Fibroblast of mammary gland (primary cell): ENCODE data around the gene ADAM22.

ENCODE experiments used
- DNase-seq: peaks from one replicate; pipeline ENCODE4 v3.0.0-alpha.2; 2010; ENCODE audit warnings: low read depth
- H3K4me3 ChIP-seq: 2 replicates; pipeline ENCODE4 v1.5.1; 2011; ENCODE audit warnings: low read depth, mild to moderate bottlenecking, low read length, moderate library complexity; ENCODE audit not compliant: control insufficient read depth
- TF ChIP-seq, protein P1 (sequence below): conservative IDR thresholded peaks from 2 replicates; pipeline ENCODE4 v1.5.1; 2011; ENCODE audit warnings: low read depth, low read length, inconsistent platforms; ENCODE audit not compliant: control insufficient read depth, insufficient read depth

The ADAM22 gene

GRCh38 chr7:88229302-88229995 is 295.4 kb downstream of the ADAM22 start:
- no peak overlapping the region for H3K4me3 ChIP-seq
- no peak for DNase-seq
- TF ChIP-seq, protein P1, sequence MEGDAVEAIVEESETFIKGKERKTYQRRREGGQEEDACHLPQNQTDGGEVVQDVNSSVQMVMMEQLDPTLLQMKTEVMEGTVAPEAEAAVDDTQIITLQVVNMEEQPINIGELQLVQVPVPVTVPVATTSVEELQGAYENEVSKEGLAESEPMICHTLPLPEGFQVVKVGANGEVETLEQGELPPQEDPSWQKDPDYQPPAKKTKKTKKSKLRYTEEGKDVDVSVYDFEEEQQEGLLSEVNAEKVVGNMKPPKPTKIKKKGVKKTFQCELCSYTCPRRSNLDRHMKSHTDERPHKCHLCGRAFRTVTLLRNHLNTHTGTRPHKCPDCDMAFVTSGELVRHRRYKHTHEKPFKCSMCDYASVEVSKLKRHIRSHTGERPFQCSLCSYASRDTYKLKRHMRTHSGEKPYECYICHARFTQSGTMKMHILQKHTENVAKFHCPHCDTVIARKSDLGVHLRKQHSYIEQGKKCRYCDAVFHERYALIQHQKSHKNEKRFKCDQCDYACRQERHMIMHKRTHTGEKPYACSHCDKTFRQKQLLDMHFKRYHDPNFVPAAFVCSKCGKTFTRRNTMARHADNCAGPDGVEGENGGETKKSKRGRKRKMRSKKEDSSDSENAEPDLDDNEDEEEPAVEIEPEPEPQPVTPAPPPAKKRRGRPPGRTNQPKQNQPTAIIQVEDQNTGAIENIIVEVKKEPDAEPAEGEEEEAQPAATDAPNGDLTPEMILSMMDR = no peak

DNA sequence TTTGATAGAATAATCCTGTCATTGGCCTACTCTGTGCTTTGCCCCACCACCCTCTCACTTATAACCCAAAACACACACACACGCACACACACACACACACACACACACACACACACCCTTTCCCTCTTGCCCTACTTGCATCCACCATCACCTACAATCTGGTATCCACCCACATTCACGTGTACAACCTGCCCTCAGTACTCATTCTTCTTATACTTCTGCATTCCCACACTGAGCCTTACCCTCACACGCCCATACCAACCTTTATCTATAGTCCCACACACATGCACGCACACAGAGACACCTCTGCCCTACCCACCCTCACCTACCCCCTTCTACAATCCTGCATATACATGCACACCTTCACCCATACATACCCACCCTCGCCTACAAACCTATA is 296.6 kb downstream of the ADAM22 start:
- no peak overlapping the region for H3K4me3 ChIP-seq
- TF ChIP-seq, protein P1 = no peak
- no peak for DNase-seq

DNA sequence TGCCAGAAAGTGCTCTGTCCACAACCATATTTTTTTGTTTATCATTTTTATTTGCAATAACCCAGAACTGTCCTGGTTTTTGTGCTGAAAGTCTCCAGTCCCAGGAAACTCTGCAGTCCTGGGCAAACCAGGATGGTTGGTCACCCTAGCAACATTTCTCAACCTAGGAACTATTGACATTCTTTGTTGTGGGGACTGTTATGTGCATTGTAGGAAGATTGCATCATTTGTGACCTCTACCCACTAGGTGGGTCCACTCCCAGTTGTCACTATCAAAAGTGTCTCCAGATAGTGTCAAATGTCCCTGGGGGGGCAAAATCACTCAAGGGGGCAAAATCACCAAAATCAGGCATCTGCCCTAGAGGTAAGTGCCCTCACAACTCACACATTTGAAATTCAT is 299.8 kb downstream of the ADAM22 start:
- no peak overlapping the region for H3K4me3 ChIP-seq
- no peak for DNase-seq
- TF ChIP-seq, protein P1 = no peak

DNA sequence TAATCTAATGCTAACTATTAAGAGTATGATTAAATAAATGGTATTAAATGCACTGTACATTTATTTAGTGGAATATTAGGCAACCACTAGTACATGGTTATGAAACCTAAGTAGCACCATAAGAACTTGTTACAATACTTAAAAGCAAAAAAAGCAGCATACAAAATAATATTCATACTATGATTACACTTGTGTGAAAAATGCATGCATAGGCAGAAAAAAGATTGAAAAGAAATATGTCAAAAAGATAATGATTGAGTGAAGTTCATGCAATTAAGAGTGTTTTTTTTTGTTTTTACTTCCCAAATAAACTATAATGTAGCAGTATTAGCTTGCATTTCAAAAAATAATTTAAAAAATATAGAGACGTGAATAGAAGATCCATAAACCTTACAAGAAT is 305.8 kb downstream of the ADAM22 start:
- no peak for DNase-seq
- H3K4me3 ChIP-seq = no peak overlapping the region
- TF ChIP-seq, protein P1 = no peak

DNA sequence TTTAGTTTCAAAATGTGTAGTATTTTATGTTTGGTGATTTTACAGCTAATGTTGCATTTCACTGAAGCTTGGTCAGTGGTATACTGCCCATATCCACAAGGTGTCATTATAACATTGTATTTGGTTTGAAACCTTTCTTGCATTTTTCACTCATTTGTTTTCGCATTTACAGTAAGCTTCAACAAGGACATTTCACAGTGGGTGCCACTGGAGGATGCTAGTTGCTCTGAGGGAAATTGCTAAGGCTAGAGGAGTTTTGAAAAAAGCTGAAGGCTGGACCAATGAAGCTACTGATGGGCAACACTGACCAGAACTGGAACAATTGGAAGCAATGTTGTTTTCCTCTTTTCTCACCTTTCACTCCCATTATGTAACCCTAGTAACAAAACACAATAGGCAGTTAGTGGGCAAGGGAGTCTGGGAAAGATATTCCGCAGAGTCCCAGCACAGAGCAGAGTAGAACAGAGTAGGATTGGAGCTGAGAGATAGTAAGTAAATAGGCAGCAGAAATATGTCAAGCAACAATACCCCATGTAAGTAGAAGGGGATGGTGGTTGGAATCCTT is 309.4 kb downstream of the ADAM22 start:
- no peak overlapping the region for H3K4me3 ChIP-seq
- peak; percentile 83 for DNase-seq
- TF ChIP-seq, protein P1 = peak; percentile 93

DNA sequence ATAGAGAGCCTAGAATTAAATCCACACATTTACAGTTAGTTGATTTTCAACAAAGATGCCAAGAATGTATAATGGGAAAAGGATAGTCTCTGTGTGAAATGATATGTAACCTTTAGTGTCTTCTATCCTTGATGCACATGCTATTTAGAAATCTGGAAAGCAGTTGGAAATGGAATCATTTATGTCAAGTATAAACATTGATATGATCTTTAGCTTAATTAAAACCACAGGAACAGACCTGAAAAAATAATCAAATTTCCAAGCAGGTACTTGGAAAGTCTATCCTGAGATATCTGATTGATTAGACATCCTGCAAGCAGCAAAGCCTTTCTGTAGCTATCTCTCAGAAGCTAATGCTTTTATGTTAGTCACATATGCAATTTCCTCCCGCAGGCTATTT is 310.2 kb downstream of the ADAM22 start:
- no peak for DNase-seq
- TF ChIP-seq, protein P1 = no peak
- H3K4me3 ChIP-seq = no peak overlapping the region
